ENCODE data around the gene NR1H4. TPM values are rescaled to one million over a fixed set of nuclear protein-coding genes. Genes with fewer than 3 reads are reported as not detected.
A peak's percentile ranks its signal among the peaks of the same experiment; 100 is the strongest.
"Not testable (repeated sequence)": the region's sequence is repeated elsewhere in the genome, so short reads cannot be mapped to it uniquely, and the experiment has no call there.

The NR1H4 gene
- polyA plus RNA-seq, result not detected

- H3K4me3 Mint-ChIP-seq, result no peak within 1 kb of the TSS
- peaks cover 0 to 1% (median 0%) of the 10 kb centered on the region in 3 donors for H3K9me3 Mint-ChIP-seq
- H3K4me1 Mint-ChIP-seq, result no peaks in the 10 kb centered on the region
- no peaks in the 10 kb centered on the region for H3K36me3 Mint-ChIP-seq
- H3K27ac Mint-ChIP-seq, result no peak within 1 kb of the TSS
- H3K27me3 Mint-ChIP-seq, result peaks cover 3% of the 10 kb centered on the region
Observed at GRCh38 chr12:100473716-100474150, at the start of gene NR1H4. Gene NR1H4, plus strand, starts transcription at chr12:100473866. Its CDS starts 19,458 bp downstream, at chr12:100493324.

GRCh38 chr12:100426145-100426544, 47.5 kb upstream of the NR1H4 start:
- Mint-ChIP-seq H3K4me3 (no peak overlapping the region), H3K36me3 (peaks cover 2% of the 10 kb centered on the region), H3K27ac (no peak overlapping the region), H3K27me3 (peaks cover 9% of the 10 kb centered on the region), H3K4me1 (peaks cover 0 to 2% (median 0%) of the 10 kb centered on the region in 3 donors), H3K9me3 (peaks cover 3 to 20% (median 5%) of the 10 kb centered on the region in 3 donors)

GRCh38 chr12:100427078-100427477, 46.6 kb upstream of the NR1H4 start:
- Mint-ChIP-seq H3K36me3 (peaks cover 2% of the 10 kb centered on the region), H3K27ac (no peak overlapping the region), H3K9me3 (peaks cover 3 to 20% (median 5%) of the 10 kb centered on the region in 3 donors), H3K4me1 (peaks cover 0 to 2% (median 0%) of the 10 kb centered on the region in 3 donors), H3K27me3 (peaks cover 9% of the 10 kb centered on the region), H3K4me3 (no peak overlapping the region)

GRCh38 chr12:100430251-100430650, 43.4 kb upstream of the NR1H4 start:
- peaks cover 2 to 16% (median 3%) of the 10 kb centered on the region in 3 donors for H3K9me3 Mint-ChIP-seq
- not testable (repeated sequence) for H3K27me3 Mint-ChIP-seq, H3K4me3 Mint-ChIP-seq, H3K4me1 Mint-ChIP-seq, H3K27ac Mint-ChIP-seq, H3K36me3 Mint-ChIP-seq

GRCh38 chr12:100433701-100434100, 40.0 kb upstream of the NR1H4 start:
- Mint-ChIP-seq H3K27me3 (peaks cover 2% of the 10 kb centered on the region), H3K9me3 (peaks cover 0 to 8% (median 0%) of the 10 kb centered on the region in 3 donors), H3K4me1 (peaks cover 0 to 2% (median 0%) of the 10 kb centered on the region in 3 donors), H3K36me3 (peaks cover 3% of the 10 kb centered on the region), H3K27ac (no peak overlapping the region), H3K4me3 (no peak overlapping the region)

GRCh38 chr12:100434177-100434576, 39.5 kb upstream of the NR1H4 start:
- Mint-ChIP-seq H3K27ac (no peak overlapping the region), H3K4me1 (peaks cover 0 to 2% (median 0%) of the 10 kb centered on the region in 3 donors)

GRCh38 chr12:100435957-100436356, 37.7 kb upstream of the NR1H4 start:
- peaks cover 1% of the 10 kb centered on the region for H3K36me3 Mint-ChIP-seq
- no peak overlapping the region for H3K4me3 Mint-ChIP-seq
- H3K4me1 Mint-ChIP-seq, result peaks cover 0 to 2% (median 0%) of the 10 kb centered on the region in 3 donors
- no peaks in the 10 kb centered on the region for H3K9me3 Mint-ChIP-seq
- H3K27me3 Mint-ChIP-seq, result peaks cover 2% of the 10 kb centered on the region
- H3K27ac Mint-ChIP-seq, result no peak overlapping the region

More at GRCh38 chr12:100434177-100434576, 39.5 kb upstream of the NR1H4 start:
- Mint-ChIP-seq H3K36me3 (peaks cover 3% of the 10 kb centered on the region), H3K27me3 (peaks cover 2% of the 10 kb centered on the region), H3K9me3 (peaks cover 0 to 5% (median 0%) of the 10 kb centered on the region in 3 donors), H3K4me3 (no peak overlapping the region)

- H3K4me1 Mint-ChIP-seq, result peaks cover 0 to 2% (median 0%) of the 10 kb centered on the region in 3 donors
- no peak overlapping the region for H3K27ac Mint-ChIP-seq
- peaks cover 2% of the 10 kb centered on the region for H3K27me3 Mint-ChIP-seq
- H3K36me3 Mint-ChIP-seq, result peaks cover 1% of the 10 kb centered on the region
- no peaks in the 10 kb centered on the region for H3K9me3 Mint-ChIP-seq
- H3K4me3 Mint-ChIP-seq, result no peak overlapping the region
Observed at GRCh38 chr12:100437038-100437841, 36.4 kb upstream of the NR1H4 start.

- Mint-ChIP-seq H3K27ac (no peak overlapping the region), H3K4me3 (no peak overlapping the region), H3K27me3 (peaks cover 2% of the 10 kb centered on the region), H3K36me3 (peaks cover 1% of the 10 kb centered on the region), H3K4me1 (peaks cover 0 to 2% (median 0%) of the 10 kb centered on the region in 3 donors), H3K9me3 (peaks cover 0 to 3% (median 0%) of the 10 kb centered on the region in 3 donors)
Observed at GRCh38 chr12:100439797-100440196, 33.9 kb upstream of the NR1H4 start.

- H3K27me3 Mint-ChIP-seq, result peaks cover 7% of the 10 kb centered on the region
Observed at GRCh38 chr12:100442403-100442802, 31.3 kb upstream of the NR1H4 start.

GRCh38 chr12:100443434-100443833, 30.2 kb upstream of the NR1H4 start:
- no peaks in the 10 kb centered on the region for H3K36me3 Mint-ChIP-seq
- peaks cover 7% of the 10 kb centered on the region for H3K27me3 Mint-ChIP-seq
- no peak overlapping the region for H3K4me3 Mint-ChIP-seq
- no peaks in the 10 kb centered on the region for H3K4me1 Mint-ChIP-seq
- peaks cover 0 to 5% (median 3%) of the 10 kb centered on the region in 3 donors for H3K9me3 Mint-ChIP-seq
- no peak overlapping the region for H3K27ac Mint-ChIP-seq

More at GRCh38 chr12:100442403-100442802, 31.3 kb upstream of the NR1H4 start:
- H3K4me3 Mint-ChIP-seq, result no peak overlapping the region
- H3K9me3 Mint-ChIP-seq, result peaks cover 0 to 5% (median 3%) of the 10 kb centered on the region in 3 donors
- H3K27ac Mint-ChIP-seq, result no peak overlapping the region
- no peaks in the 10 kb centered on the region for H3K36me3 Mint-ChIP-seq
- H3K4me1 Mint-ChIP-seq, result no peaks in the 10 kb centered on the region

GRCh38 chr12:100445081-100445481, 28.6 kb upstream of the NR1H4 start:
- Mint-ChIP-seq H3K27ac (no peak overlapping the region), H3K9me3 (peaks cover 0 to 5% (median 3%) of the 10 kb centered on the region in 3 donors), H3K4me3 (no peak overlapping the region), H3K4me1 (no peaks in the 10 kb centered on the region), H3K27me3 (peaks cover 8% of the 10 kb centered on the region), H3K36me3 (no peaks in the 10 kb centered on the region)

- Mint-ChIP-seq H3K9me3 (peaks cover 0 to 5% (median 3%) of the 10 kb centered on the region in 3 donors), H3K4me3 (no peak overlapping the region), H3K27ac (peak overlapping the region in 1 of 3 donors; percentile 24), H3K36me3 (no peaks in the 10 kb centered on the region), H3K27me3 (peaks cover 8% of the 10 kb centered on the region), H3K4me1 (no peaks in the 10 kb centered on the region)
Observed at GRCh38 chr12:100447381-100447780, 26.3 kb upstream of the NR1H4 start.

GRCh38 chr12:100448656-100449055, 25.0 kb upstream of the NR1H4 start:
- Mint-ChIP-seq H3K27ac (no peak overlapping the region), H3K9me3 (peaks cover 0 to 5% (median 0%) of the 10 kb centered on the region in 3 donors), H3K4me1 (no peaks in the 10 kb centered on the region), H3K27me3 (peaks cover 8% of the 10 kb centered on the region), H3K36me3 (no peaks in the 10 kb centered on the region), H3K4me3 (no peak overlapping the region)

- Mint-ChIP-seq H3K4me1 (no peaks in the 10 kb centered on the region), H3K9me3 (peaks cover 0 to 2% (median 0%) of the 10 kb centered on the region in 3 donors), H3K36me3 (no peaks in the 10 kb centered on the region), H3K4me3 (no peak overlapping the region), H3K27ac (no peak overlapping the region), H3K27me3 (peaks cover 3% of the 10 kb centered on the region)
Observed at GRCh38 chr12:100450735-100451134, 22.9 kb upstream of the NR1H4 start.
